Measurements from ENCODE around the gene KDM4B.

DNA sequence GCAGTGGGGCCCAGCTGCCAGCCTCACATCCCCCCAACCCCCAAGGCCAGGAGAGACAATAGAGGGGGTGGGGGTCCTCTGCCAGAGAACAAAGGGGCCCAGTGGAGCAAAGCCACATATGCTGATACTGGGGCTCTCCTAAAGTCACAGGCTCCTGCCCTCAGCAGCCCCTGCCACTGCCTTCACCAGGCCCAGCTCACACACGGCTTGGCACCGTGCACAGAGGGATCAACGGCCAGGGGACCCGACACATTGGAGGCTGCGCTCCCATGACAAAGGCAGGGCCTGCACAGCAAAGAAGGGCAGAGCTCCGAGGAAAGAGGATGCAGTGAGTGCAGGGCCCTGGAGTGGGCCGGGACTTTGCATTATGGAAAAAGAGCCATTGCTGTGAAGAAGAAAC, 146.4 kb downstream of the KDM4B start:
- TF ChIP-seq, protein P1, sequence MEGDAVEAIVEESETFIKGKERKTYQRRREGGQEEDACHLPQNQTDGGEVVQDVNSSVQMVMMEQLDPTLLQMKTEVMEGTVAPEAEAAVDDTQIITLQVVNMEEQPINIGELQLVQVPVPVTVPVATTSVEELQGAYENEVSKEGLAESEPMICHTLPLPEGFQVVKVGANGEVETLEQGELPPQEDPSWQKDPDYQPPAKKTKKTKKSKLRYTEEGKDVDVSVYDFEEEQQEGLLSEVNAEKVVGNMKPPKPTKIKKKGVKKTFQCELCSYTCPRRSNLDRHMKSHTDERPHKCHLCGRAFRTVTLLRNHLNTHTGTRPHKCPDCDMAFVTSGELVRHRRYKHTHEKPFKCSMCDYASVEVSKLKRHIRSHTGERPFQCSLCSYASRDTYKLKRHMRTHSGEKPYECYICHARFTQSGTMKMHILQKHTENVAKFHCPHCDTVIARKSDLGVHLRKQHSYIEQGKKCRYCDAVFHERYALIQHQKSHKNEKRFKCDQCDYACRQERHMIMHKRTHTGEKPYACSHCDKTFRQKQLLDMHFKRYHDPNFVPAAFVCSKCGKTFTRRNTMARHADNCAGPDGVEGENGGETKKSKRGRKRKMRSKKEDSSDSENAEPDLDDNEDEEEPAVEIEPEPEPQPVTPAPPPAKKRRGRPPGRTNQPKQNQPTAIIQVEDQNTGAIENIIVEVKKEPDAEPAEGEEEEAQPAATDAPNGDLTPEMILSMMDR (IDR thresholded peaks at IDR 0.05; ENCODE audit: low read depth, low read length, poor library complexity, severe bottlenecking) = no peak
- no peak for TF ChIP-seq EZH2phosphoT487 (IDR thresholded peaks at IDR 0.05; ENCODE audit: borderline replicate concordance, low read length)
